Measurements from ENCODE around the gene ZNF143. TPM values are rescaled to one million over a fixed set of nuclear protein-coding genes. Genes with fewer than 3 reads are reported as not detected.
"Not testable (repeated sequence)": the region's sequence is repeated elsewhere in the genome, so short reads cannot be mapped to it uniquely, and the experiment has no call there.

Gene ZNF143
- total RNA-seq, 3 donors from 2014 or later: 20.3 to 40.3 (median 23.6) TPM

DNA sequence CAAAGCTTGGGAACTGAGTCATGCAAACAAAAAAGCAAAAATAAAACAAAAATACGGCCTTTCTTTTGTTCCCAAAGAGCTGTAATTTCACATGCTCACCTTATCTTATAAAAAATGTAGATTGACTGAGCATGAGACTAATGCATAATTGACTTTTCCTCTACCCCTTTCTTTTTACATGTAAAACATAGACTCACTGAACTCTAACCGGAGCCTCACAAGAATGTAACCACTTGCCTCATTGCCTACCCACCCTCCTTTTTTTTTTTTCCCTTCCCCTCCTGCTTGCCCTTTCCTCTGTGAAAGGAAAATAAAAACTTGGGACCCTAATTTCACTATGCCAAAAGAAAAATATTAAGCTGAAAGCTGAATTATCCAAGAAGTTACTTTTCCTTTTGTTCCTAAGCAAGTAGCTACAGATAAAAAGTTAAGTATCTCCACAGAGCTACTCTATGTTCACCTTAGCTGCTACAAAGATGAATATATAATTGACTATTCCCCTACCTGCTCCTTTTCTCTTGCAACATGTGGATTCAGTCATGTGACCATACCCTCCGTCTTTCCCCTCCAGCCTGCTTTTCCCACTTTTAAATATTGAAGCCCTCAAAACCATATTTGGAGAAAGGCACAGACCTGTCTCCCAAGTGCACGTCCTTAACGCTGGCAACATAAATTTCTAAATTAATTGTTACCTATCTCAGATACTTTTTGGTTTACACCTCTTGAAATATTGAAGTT, 73.1 kb downstream of the ZNF143 start:
- ATAC-seq (no peak), DNase-seq (no peak)
- Histone ChIP-seq H3K36me3 (ENCODE audit: low read depth) (no peaks in the 10 kb centered on the region), H3K4me1 (ENCODE audit: low read depth) (peaks cover 12% of the 10 kb centered on the region), H3K9me3 (no peaks in the 10 kb centered on the region), H3K4me3 (no peak overlapping the region)
- intact Hi-C loops (cut with DNase I, micrococcal nuclease): loop anchor here in 1 of 2 donors (10.0 kb wide), 1 partner anchor 81 kb away; no protein-coding TSS in a partner anchor
- TF ChIP-seq, protein P1, sequence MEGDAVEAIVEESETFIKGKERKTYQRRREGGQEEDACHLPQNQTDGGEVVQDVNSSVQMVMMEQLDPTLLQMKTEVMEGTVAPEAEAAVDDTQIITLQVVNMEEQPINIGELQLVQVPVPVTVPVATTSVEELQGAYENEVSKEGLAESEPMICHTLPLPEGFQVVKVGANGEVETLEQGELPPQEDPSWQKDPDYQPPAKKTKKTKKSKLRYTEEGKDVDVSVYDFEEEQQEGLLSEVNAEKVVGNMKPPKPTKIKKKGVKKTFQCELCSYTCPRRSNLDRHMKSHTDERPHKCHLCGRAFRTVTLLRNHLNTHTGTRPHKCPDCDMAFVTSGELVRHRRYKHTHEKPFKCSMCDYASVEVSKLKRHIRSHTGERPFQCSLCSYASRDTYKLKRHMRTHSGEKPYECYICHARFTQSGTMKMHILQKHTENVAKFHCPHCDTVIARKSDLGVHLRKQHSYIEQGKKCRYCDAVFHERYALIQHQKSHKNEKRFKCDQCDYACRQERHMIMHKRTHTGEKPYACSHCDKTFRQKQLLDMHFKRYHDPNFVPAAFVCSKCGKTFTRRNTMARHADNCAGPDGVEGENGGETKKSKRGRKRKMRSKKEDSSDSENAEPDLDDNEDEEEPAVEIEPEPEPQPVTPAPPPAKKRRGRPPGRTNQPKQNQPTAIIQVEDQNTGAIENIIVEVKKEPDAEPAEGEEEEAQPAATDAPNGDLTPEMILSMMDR (IDR thresholded peaks at IDR 0.05): no peak

DNA sequence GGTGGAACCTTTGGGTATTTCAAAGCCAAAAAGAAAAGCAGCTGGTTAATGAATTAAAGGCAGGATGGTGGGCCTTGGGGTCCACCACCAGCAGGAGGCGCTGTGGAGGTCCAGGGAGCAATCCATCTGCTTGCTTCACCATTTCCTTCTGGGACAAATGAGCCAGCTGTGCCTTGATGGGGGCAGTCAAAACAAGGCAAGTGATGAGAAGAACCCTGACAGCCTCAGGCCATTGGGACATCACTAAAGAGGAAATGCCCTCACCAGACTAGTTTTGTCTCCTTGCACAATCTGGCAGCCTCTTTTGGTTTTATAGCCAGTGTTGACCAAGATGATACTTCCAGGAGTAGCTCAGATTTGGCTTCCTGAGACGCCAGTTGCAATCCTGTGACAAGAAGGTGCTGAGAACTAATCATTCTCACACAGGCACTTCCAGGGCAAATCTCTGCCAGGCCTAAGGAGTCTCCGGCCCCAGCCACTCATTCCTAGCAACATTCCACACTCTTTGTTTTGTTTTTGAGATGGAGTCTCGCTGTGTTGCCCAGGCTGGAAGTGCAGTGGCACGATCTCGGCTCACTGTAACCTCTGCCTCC, 74.5 kb downstream of the ZNF143 start:
- H3K36me3 ChIP-seq (ENCODE audit: low read depth): no peaks in the 10 kb centered on the region
- DNase-seq (peak; percentile 81 to 91 (median 89)), ATAC-seq (peak; percentile 80)
- no peaks in the 10 kb centered on the region for H3K9me3 ChIP-seq
- intact Hi-C loops (cut with DNase I, micrococcal nuclease): loop anchor here in 1 of 2 donors (10.0 kb wide), 1 partner anchor 80 kb away; no protein-coding TSS in a partner anchor
- H3K4me3 ChIP-seq: no peak overlapping the region
- TF ChIP-seq, protein P1 (IDR thresholded peaks at IDR 0.05): peak; percentile 76
- no peaks in the 10 kb centered on the region for H3K4me1 ChIP-seq (ENCODE audit: low read depth)

DNA sequence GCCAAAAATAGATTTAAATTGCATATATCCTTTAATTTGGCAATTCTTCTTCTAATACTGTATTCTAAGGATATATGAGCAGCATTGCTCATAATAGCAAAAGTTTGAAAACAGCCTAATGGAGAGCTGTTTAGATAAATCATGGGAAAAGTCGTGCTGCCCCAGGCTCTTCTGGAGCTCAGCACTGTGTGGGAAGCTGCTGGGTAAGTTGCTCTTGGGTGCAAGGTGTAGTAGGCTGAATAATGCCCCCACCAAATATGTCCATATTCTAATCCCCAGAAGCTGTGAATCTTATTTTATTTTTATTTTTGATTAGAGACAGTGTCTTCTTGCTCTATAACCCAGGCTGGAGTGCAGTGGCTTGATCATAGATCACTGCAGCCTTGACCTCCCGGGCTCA, 77.7 kb downstream of the ZNF143 start:
- Histone ChIP-seq H3K4me3 (no peak overlapping the region), H3K4me1 (ENCODE audit: low read depth) (no peaks in the 10 kb centered on the region), H3K36me3 (ENCODE audit: low read depth) (no peaks in the 10 kb centered on the region), H3K9me3 (no peaks in the 10 kb centered on the region)
- TF ChIP-seq, protein P1 (IDR thresholded peaks at IDR 0.05): no peak
- intact Hi-C loops (cut with DNase I, micrococcal nuclease): loop anchor here in 1 of 2 donors (10.0 kb wide), 1 partner anchor 76 kb away; no protein-coding TSS in a partner anchor
- ATAC-seq: no peak
- DNase-seq: no peak

- intact Hi-C loops (cut with DNase I, micrococcal nuclease); DNase-seq; H3K4me1 ChIP-seq (ENCODE audit: low read depth); ATAC-seq; H3K9me3 ChIP-seq; H3K4me3 ChIP-seq; H3K36me3 ChIP-seq (ENCODE audit: low read depth): not testable (repeated sequence)
Measured at GRCh38 chr11:9549216-9549615, 88.4 kb downstream of the ZNF143 start.

DNA sequence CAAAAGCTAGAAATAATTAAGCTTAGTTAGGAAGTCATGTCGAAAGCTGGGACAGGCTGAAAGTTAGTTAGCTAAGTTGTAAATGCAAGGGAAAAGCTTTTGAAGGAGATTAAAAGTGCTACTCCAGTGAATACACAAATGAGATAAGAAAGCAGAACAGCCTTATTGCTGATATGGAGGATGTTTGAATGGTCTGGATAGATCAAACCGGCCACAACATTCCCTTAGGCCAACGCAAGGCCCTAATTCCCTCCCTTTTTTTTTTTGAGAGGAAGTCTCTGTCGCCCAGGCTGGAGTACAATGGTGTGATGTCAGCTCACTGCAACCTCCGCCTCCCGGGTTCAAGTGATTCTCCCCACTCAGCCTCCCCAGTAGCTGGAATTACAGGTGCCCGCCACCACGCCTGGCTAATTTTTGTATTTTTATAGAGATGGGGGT, 89.4 kb downstream of the ZNF143 start:
- H3K36me3 ChIP-seq (ENCODE audit: low read depth): no peaks in the 10 kb centered on the region
- H3K9me3 ChIP-seq: no peaks in the 10 kb centered on the region
- TF ChIP-seq, protein P1 (IDR thresholded peaks at IDR 0.05): no peak
- no peak overlapping the region for H3K4me3 ChIP-seq
- no peaks in the 10 kb centered on the region for H3K4me1 ChIP-seq (ENCODE audit: low read depth)
- ATAC-seq (no peak), DNase-seq (no peak)
- intact Hi-C loops (cut with DNase I, micrococcal nuclease): no loop called here
